HG02870 (cell line): ENCODE results near the gene LEF1.
"Not testable (repeated sequence)": the region's sequence is repeated elsewhere in the genome, so short reads cannot be mapped to it uniquely, and the experiment has no call there.

Source experiments
- ATAC-seq: cut with Tn5 transposase; IDR thresholded peaks from one replicate; pipeline ENCODE4 v1.9.1; 2021; ENCODE audit warnings: mild to moderate bottlenecking, moderate library complexity; ENCODE audit not compliant: unreplicated experiment

Gene LEF1

GRCh38 chr4:108037884-108038283 is 130.8 kb downstream of the LEF1 start:
- no peak for ATAC-seq

DNA sequence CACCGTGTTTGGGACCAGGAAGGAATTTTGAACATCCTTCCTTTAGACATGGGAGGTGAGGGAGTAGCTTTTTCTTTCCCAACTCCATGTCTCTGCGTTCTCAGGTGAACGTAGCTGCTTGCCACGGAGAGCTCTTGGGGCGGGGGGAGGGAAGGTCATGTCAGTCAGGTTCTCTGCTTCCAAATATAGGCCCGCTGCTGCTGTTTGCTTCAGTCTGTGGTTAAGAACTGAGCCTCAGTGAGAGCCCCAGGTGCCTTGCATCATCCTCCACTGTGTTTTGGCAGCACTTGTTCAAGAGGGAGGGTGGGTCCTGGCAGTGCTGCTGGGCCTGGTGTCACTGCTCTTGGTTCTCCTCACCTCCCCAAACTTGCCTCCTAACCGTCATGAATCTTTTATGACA is 132.5 kb downstream of the LEF1 start:
- peak; percentile 91 for ATAC-seq

DNA sequence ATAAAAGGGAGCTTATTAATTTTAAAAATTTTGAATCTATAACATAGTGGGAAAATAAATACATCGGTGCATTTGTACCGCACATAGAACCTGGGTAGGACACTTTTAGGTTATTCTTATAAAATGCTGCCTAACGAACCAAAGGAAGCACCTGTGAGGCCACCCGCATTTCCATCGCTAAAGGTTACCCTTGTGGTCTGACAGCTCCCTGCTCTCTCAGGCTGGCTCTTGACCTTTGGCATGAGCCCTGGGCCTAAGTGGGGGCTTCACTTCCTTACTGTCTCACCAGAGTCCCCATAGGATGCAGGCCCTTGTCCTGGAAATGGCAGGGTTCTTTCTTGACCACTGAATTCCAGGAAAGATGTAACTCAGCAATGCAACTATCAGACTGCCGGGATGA is 133.0 kb downstream of the LEF1 start:
- ATAC-seq = no peak

- ATAC-seq = no peak
Measured at GRCh38 chr4:108034565-108034964, 134.2 kb downstream of the LEF1 start.

- no peak for ATAC-seq
Measured at GRCh38 chr4:108033348-108033747, 135.4 kb downstream of the LEF1 start.

DNA sequence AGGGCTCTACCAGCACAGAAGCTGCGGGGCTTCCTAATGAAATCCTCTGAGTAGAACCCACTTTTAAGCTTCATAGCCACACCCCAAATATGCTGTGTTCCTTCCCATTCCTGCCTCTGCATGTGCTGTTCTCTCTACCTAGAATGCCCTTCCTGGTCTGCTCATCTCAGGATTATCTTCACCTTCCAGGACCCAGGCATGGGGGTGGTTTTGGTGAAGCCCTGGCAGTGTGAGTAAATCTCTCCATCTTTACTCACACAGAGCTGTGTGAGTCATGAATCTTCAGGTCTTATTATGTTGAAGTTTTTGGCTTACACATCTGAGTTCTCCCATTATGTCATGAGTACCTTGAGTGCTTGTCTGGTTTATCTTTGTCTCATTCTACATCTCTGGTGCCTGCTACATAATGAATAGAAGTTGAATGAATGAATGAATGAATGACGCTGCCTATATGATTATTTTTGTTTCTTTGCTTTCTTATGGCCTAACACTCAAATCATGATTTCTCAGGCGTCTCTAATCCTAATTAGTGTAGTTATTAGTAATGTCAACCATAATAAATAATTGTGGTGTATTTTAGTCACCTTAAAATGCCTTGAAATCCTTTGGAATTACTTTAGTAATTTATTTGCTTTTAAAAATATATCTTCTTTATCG is 137.2 kb downstream of the LEF1 start:
- no peak for ATAC-seq

DNA sequence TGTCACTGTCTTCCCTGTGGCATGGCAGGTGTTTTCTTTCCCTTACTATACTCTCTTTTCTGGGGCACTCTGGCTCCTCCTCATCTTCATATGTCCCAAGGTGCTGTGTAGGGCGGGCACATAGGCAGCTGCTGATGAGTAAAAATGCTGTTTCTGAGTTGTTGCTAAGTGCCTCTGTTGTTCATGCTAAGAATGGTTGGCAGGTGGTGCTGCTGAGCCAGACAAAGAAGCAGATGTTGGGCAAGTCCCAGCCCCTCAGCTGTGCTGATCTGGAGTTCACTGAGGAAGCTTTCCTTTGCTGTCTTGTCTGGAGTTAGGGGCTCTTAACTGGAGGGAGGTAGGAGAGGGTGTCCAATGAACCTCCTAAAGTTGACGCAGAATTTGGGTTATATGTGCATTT is 138.4 kb downstream of the LEF1 start:
- peak; percentile 95 for ATAC-seq

DNA sequence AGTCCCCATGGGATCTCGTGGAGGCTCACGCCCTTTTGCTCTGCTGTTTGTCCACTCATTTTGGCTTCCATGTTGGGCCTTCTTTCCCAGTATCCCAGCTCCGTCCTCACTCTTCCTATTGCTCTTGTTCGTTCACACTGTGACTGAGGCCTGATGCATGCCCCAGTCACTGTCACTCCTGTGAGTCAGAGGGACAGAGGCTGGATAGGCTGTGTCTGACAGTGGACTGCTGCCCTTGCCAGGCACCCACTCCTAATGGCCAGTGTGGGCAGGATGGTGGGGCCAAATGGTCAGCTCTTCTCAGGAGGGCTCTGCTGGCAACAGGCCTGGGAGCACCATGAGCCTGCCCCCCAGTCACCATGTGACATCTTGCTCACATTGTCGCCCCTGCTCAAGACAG is 139.0 kb downstream of the LEF1 start:
- ATAC-seq = no peak

GRCh38 chr4:108029016-108029720 is 139.6 kb downstream of the LEF1 start:
- no peak for ATAC-seq

DNA sequence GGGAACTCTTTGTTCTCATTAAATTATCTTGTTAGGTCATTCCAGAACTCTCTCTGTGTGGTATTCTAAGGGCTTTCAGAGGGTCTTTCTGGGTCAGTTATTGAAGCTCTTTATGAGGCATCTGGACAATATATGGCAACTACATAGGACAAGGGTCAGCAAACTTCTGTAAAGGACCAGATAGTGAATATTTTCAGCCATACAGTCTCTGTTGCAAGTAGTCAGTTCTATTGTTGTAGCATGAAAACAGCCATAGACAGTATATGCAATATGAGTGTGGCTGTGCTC is 143.9 kb downstream of the LEF1 start:
- ATAC-seq = no peak

DNA sequence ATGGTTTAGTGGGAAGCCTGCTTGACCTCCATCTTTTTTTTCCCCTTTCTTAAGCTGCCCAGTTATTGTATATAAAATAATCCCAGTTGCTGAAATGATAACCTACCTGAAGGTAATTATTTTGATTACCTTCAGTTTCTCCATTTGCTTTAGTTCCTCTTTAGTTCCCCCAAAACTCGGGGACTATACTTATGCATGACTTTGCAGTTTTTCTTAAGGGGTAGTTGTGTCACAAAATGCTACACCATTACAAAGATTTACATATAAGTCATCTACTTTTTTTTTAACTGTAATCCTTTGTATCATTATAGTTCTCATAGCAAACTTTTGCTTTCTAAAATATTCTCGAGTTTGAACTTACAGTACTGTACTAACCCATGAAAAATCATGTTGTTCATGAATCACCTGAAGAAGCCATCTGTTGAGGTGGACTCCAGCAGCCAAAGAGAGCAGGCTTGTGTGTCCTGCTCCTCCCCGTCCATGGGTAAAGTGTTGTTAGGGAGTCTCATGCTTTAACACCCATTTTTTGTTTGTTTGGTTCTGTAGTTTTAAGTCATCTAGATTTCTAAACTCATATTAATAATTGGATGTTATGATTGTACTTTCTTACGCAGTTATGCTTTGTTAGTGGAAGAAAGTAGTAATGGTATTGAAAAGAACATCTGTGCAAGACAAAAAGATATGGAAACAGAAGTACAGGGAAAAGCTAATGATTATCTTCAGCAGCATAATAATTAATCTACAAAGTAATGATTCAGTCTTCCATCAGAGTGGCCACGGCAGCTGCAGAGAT is 144.5 kb downstream of the LEF1 start:
- no peak for ATAC-seq

- no peak for ATAC-seq
Measured at GRCh38 chr4:108018884-108019187, 149.9 kb downstream of the LEF1 start.

- ATAC-seq = peak; percentile 70
Measured at GRCh38 chr4:108018040-108018883, 150.5 kb downstream of the LEF1 start.

GRCh38 chr4:108013955-108014354 is 154.8 kb downstream of the LEF1 start:
- no peak for ATAC-seq

DNA sequence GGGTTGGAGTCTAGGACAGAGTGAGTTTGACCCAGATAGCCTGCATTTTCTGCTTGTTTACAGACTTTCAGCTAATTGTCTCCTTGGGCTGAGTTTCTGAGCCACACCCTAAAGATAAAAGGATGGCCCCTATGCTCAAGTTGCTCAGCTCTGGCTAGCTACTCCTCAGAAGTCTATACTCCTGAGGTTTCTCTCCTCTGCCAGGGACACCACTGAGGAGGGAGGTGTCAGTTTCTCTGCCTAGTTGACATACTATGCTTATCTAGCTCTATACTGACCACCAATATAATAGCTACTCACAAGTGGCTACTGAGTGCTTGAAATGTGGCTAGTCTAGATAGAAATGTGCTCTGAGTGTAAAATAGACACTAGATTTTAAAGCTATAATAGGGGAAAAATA is 155.4 kb downstream of the LEF1 start:
- no peak for ATAC-seq

- ATAC-seq = not testable (repeated sequence)
Measured at GRCh38 chr4:108012382-108012781, 156.3 kb downstream of the LEF1 start.

- ATAC-seq = no peak
Measured at GRCh38 chr4:108010167-108010566, 158.6 kb downstream of the LEF1 start.

DNA sequence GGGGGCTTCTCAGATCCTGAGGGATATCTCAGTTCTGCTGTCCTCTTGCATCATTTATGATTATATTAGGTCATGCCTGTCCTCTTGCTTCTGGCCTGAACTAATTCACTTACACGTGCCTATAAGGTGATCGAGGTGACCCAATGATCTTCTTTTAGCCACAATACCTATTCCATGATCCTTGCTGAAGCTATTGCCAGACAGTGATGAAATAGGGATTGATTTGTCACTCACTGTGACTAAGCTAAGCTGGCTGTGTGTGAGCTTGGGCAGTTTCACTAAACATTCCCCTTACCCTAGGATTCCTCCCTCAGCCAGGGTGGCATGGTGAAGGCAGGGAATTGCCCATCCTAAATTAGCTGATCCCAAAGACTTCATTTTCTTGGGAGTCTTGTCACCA is 160.0 kb downstream of the LEF1 start:
- ATAC-seq = no peak

DNA sequence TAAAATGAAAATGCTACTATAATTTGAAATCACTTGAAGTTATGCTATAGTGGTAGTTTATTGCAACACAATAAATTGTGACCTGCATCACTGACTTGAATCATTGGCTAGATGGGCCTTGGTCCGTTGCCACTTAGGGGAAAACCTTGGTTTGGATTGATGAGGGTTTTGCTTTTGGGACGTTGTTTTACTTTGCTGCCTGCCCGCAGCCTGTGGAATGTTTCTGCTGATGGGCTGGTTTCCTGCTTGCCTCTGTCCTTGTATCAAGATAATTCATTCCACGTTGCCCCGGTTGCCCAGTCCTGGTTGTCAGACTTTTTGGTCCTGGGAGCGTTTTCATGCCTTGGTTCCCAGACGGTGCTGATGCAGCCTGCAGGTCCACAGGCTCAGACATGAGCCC is 160.7 kb downstream of the LEF1 start:
- no peak for ATAC-seq

GRCh38 chr4:108006361-108006760 is 162.4 kb downstream of the LEF1 start:
- no peak for ATAC-seq

GRCh38 chr4:108005807-108006206 is 162.9 kb downstream of the LEF1 start:
- no peak for ATAC-seq
